OCI-LY1 (cell line): ENCODE data around the gene MYF6.

Experiments used
- H2AFZ ChIP-seq: fragments of 200-600 bp; sonication (generic), shearing (Covaris generic); 2 replicates; pipeline ENCODE4 v1.6.0; 2014; ENCODE audit warnings: antibody characterized with exemption, mild to moderate bottlenecking, low read length
- H3F3A ChIP-seq: fragments of 200-600 bp; sonication (generic), shearing (Covaris generic); 2 replicates; pipeline ENCODE4 v1.6.0; 2014; ENCODE audit warnings: mild to moderate bottlenecking, antibody characterized with exemption, low read length, moderate library complexity; ENCODE audit not compliant: insufficient read depth
- H3K27ac ChIP-seq: fragments of 200-600 bp; sonication (generic); 2 replicates; pipeline ENCODE4 v1.5.1; 2014; ENCODE audit warnings: low read length, mixed run types, mild to moderate bottlenecking, low read depth; ENCODE audit not compliant: poor library complexity, severe bottlenecking
- H3K27me3 ChIP-seq: fragments of 200-600 bp; sonication (generic); 2 replicates; pipeline ENCODE4 v1.6.0; 2014; ENCODE audit warnings: antibody characterized with exemption, mild to moderate bottlenecking, low read length, moderate library complexity; ENCODE audit not compliant: insufficient read depth
- H3K36me3 ChIP-seq: fragments of 200-600 bp; sonication (generic); 2 replicates; pipeline ENCODE4 v1.6.1; 2014; ENCODE audit warnings: mild to moderate bottlenecking, antibody characterized with exemption, low read length, moderate library complexity, mixed read lengths; ENCODE audit not compliant: insufficient read depth
- H3K4me1 ChIP-seq: fragments of 200-600 bp; sonication (generic); 2 replicates; pipeline ENCODE4 v1.5.1; 2014; ENCODE audit warnings: mild to moderate bottlenecking, low read length, moderate library complexity; ENCODE audit not compliant: insufficient read depth, severe bottlenecking
- H3K4me2 ChIP-seq: fragments of 200-600 bp; sonication (generic), shearing (Covaris generic); 2 replicates; pipeline ENCODE4 v1.6.1; 2014; ENCODE audit warnings: low read length
- H3K4me3 ChIP-seq: fragments of 200-600 bp; sonication (generic); 2 replicates; pipeline ENCODE4 v1.5.1; 2014; ENCODE audit warnings: low read length, low read depth, mild to moderate bottlenecking, mixed read lengths; ENCODE audit not compliant: poor library complexity, severe bottlenecking
- H3K79me2 ChIP-seq: fragments of 200-600 bp; shearing (Covaris generic); 2 replicates; pipeline ENCODE4 v1.6.1; 2016; ENCODE audit warnings: mixed run types, low read length, mixed read lengths; ENCODE audit not compliant: insufficient read depth
- H3K9ac ChIP-seq: fragments of 200-600 bp; sonication (generic), shearing (Covaris generic); 2 replicates; pipeline ENCODE4 v1.6.1; 2014; ENCODE audit warnings: mild to moderate bottlenecking, low read length, mixed read lengths
- H3K9me2 ChIP-seq: fragments of 200-600 bp; sonication (generic), shearing (Covaris generic); 2 replicates; pipeline ENCODE4 v1.6.1; 2014; ENCODE audit warnings: low read depth, mild to moderate bottlenecking, low read length, mixed read lengths
- H3K9me3 ChIP-seq: fragments of 200-600 bp; shearing (Covaris generic); 2 replicates; pipeline ENCODE4 v1.6.1; 2014; ENCODE audit warnings: low read length, mixed read lengths
- H4K20me1 ChIP-seq: fragments of 200-600 bp; sonication (generic), shearing (Covaris generic); 2 replicates; pipeline ENCODE4 v1.6.0; 2016; ENCODE audit warnings: mild to moderate bottlenecking, low read length; ENCODE audit not compliant: insufficient read depth
- CTCF ChIP-seq: fragments of 200-600 bp; sonication (generic), shearing (Covaris generic); IDR thresholded peaks from 2 replicates; pipeline ENCODE4 v1.5.1; 2017; ENCODE audit warnings: mild to moderate bottlenecking, antibody characterized with exemption, low read length, moderate library complexity, mixed read lengths
- EZH2 ChIP-seq: fragments of 200-600 bp; sonication (generic), shearing (Covaris generic); IDR thresholded peaks from 2 replicates; pipeline ENCODE4 v1.8.0; 2017; ENCODE audit warnings: borderline replicate concordance, mixed run types, mild to moderate bottlenecking, antibody characterized with exemption, low read length, moderate library complexity, mixed read lengths

The MYF6 gene

GRCh38 chr12:80708259-80708974 is 983 bp downstream of the MYF6 start:
- Histone ChIP-seq H3K36me3 (no peaks in the 10 kb centered on the region), H3K4me1 (no peaks in the 10 kb centered on the region), H3K4me3 (no peak overlapping the region), H3F3A (no peaks in the 10 kb centered on the region), H4K20me1 (no peaks in the 10 kb centered on the region), H3K4me2 (no peak overlapping the region), H3K27ac (no peak overlapping the region), H3K9me2 (no peaks in the 10 kb centered on the region), H3K27me3 (no peaks in the 10 kb centered on the region), H2AFZ (no peak overlapping the region), H3K9ac (no peak overlapping the region), H3K9me3 (no peaks in the 10 kb centered on the region), H3K79me2 (no peaks in the 10 kb centered on the region)
- TF ChIP-seq CTCF (no peak), EZH2 (no peak)

- no peak overlapping the region for H3K9ac ChIP-seq
- H3K9me2 ChIP-seq = no peaks in the 10 kb centered on the region
- no peaks in the 10 kb centered on the region for H3K27me3 ChIP-seq
- TF ChIP-seq CTCF (no peak), EZH2 (no peak)
- no peaks in the 10 kb centered on the region for H4K20me1 ChIP-seq
- H3K79me2 ChIP-seq = no peaks in the 10 kb centered on the region
- H3K36me3 ChIP-seq = no peaks in the 10 kb centered on the region
- H2AFZ ChIP-seq = no peak overlapping the region
- H3F3A ChIP-seq = no peaks in the 10 kb centered on the region
- no peak overlapping the region for H3K27ac ChIP-seq
- no peaks in the 10 kb centered on the region for H3K4me1 ChIP-seq
- H3K9me3 ChIP-seq = no peaks in the 10 kb centered on the region
- H3K4me3 ChIP-seq = no peak overlapping the region
- no peak overlapping the region for H3K4me2 ChIP-seq
Observed at GRCh38 chr12:80708975-80709328, 1.5 kb downstream of the MYF6 start.

- Histone ChIP-seq H3K79me2 (no peaks in the 10 kb centered on the region), H3K36me3 (no peaks in the 10 kb centered on the region), H3F3A (no peaks in the 10 kb centered on the region), H3K9me2 (no peaks in the 10 kb centered on the region), H2AFZ (0 out of 2 replicates have a peak overlapping the region, but pooled peaks have one; percentile 39), H3K4me1 (no peaks in the 10 kb centered on the region), H3K4me2 (no peak overlapping the region; the same call in 1 of the 2 replicates), H4K20me1 (no peaks in the 10 kb centered on the region), H3K9me3 (no peaks in the 10 kb centered on the region), H3K27me3 (no peaks in the 10 kb centered on the region), H3K4me3 (no peak overlapping the region), H3K9ac (no peak overlapping the region), H3K27ac (no peak overlapping the region)
- TF ChIP-seq CTCF (peak; percentile 81), EZH2 (no peak)
Observed at GRCh38 chr12:80709811-80710726, 2.6 kb downstream of the MYF6 start.
